ENCODE measurements around the gene VPS18.

The VPS18 gene

DNA sequence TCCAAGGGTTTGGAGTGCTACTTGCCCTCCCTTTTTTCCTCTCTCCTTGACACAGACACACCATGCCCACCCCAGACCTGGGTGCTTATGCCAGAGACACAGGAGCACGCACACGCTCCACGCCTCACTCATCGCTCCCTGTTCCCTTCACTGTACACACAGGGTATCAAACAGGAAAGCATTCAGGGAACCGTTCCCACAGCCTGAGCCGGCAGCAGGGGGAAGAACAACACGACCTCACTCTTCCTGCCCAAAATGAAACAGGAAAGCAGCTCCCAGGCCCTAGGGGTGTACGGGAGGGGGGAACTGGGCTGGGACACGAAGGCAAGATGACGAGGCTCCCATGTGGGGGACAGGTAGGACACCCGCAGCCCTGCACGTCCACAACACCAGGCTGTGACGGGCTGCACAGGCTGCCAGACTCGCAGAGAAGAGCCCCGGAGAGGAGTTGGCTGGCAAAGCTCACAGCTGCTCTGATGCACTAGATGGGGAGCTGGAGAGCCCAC lies 46.1 kb downstream of the VPS18 start:
- no peak for DNase-seq (ENCODE audit: low read depth, low spot score)
- TF ChIP-seq, protein P1, sequence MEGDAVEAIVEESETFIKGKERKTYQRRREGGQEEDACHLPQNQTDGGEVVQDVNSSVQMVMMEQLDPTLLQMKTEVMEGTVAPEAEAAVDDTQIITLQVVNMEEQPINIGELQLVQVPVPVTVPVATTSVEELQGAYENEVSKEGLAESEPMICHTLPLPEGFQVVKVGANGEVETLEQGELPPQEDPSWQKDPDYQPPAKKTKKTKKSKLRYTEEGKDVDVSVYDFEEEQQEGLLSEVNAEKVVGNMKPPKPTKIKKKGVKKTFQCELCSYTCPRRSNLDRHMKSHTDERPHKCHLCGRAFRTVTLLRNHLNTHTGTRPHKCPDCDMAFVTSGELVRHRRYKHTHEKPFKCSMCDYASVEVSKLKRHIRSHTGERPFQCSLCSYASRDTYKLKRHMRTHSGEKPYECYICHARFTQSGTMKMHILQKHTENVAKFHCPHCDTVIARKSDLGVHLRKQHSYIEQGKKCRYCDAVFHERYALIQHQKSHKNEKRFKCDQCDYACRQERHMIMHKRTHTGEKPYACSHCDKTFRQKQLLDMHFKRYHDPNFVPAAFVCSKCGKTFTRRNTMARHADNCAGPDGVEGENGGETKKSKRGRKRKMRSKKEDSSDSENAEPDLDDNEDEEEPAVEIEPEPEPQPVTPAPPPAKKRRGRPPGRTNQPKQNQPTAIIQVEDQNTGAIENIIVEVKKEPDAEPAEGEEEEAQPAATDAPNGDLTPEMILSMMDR (IDR thresholded peaks at IDR 0.05; ENCODE audit: low read depth, low read length), result no peak
- no peak overlapping the region for H3K4me3 ChIP-seq (ENCODE audit: low read depth, low read length)
- in situ Hi-C loops (cut with HindIII; ENCODE audit: low sequenced_read_pairs), result no loop called here

DNA sequence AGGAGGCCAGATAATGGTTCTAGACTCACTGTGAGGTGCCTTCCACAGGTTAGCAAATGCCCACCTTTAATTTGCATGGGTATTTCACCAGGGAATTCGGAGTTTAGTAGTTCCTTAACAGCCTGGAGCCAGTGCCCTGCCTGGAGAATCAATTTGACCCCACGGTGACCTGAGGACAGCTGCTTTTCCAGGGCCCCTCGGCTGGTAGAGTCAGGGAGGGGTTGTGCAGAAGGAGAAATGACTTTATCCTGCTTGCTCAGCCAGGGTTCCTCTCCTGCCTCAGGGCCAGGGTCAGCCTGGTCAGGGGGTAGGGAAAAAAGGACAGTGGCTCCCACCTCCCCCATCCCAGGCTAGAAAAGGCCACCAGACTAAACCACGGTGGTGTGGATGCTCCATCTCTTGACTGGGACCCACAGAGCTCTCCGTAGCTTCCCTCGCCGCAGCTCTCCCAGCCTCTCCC lies 46.8 kb downstream of the VPS18 start:
- in situ Hi-C loops (cut with HindIII; ENCODE audit: low sequenced_read_pairs), result no loop called here
- DNase-seq (ENCODE audit: low read depth, low spot score), result no peak
- peak overlapping the region; percentile 18 for H3K4me3 ChIP-seq (ENCODE audit: low read depth, low read length)

DNA sequence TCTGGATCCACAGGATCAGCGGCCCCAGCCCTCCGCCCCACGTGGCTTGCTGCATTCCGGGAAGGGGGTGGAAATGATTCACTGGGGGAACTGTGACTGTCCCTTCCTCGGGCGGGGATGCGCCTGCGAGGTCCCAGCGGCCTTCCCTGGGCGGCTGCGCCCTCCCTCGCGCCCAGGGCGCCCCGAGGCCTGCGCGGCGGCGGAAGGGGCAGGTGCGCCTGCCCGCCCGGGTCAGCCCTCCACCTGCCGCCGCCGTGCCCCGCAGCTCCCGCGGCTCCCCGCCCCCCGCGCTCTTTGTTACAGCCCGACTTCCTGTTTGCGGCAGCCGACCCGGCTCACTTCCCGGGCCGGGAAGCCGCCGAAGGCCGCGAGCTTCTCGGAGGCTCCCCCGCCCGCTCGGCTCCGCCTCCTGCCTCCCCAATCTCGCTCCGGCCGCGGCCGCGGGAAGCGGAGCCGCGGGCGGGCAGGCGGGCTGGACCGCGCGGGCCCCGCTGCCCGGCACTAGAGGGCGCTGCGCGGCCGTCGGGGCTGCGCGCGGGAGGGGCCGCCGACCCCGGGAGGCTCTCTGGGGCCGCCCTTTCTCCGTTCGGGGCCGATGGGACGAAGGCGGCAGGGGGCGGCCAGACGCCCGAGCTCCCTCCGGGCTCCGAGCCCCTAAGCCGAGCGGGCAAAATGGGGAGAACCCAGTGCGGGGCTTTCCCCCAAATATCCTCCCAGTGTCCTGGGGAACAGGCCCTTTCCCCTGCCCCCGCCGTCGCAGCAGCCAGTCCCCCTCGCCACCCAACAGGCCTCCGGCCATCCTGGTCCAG lies 47.5 kb downstream of the VPS18 start:
- DNase-seq (ENCODE audit: low read depth, low spot score), result peak; percentile 74
- H3K4me3 ChIP-seq (ENCODE audit: low read depth, low read length), result peak overlapping the region; percentile 41
- in situ Hi-C loops (cut with HindIII; ENCODE audit: low sequenced_read_pairs), result no loop called here
- TF ChIP-seq, protein P1 (IDR thresholded peaks at IDR 0.05; ENCODE audit: low read depth, low read length), result peak; percentile 28

More for the DNA sequence above, 46.8 kb downstream of the VPS18 start:
- TF ChIP-seq, protein P1 (IDR thresholded peaks at IDR 0.05; ENCODE audit: low read depth, low read length), result no peak

DNA sequence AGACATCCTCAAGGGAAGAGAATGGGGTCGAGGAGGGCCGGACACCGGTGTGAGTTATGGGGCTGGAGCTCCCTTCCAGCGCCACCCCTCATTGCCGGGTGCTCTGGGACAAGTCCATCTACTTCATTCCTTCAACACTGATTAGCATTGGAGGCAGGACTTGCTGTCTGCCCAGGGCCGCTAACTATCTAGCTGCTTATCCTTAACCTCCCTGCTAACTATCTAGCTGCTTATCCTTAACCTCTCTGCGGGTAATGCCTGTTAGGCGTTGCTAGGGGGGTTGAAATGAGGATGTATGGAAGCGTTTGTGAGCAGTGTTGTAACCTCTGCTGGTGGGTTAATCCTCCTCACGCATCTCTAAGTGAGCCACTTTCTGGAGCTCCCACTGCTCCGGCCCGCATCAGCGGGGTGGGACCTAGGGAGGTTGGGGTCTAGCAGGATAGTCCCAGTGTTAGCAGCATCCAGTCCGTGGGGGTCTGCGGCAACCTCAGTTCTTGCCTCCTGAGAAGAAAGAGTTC lies 48.1 kb downstream of the VPS18 start:
- TF ChIP-seq, protein P1 (IDR thresholded peaks at IDR 0.05; ENCODE audit: low read depth, low read length), result no peak
- in situ Hi-C loops (cut with HindIII; ENCODE audit: low sequenced_read_pairs), result no loop called here
- H3K4me3 ChIP-seq (ENCODE audit: low read depth, low read length), result peak overlapping the region; percentile 41
- no peak for DNase-seq (ENCODE audit: low read depth, low spot score)

DNA sequence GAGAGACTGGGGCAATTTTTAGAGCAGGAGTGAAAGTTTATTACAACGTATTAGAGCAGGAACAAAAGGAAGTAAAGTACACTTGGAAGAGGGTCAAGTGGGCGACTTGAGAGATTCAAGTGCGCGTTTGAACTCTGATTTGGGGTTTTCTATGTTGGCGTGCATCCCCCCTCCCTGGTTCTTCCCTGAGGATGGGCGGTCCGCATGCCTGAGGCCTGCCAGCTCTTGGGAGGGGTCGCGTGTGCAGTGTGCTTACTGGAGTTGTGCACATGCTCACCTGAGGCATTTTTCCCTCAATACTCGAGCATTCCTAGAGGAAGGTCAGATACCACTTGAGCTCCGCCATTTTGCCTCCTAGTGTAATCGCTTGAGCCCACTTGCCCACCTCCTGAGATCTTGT lies 48.6 kb downstream of the VPS18 start:
- in situ Hi-C loops (cut with HindIII; ENCODE audit: low sequenced_read_pairs), result no loop called here
- H3K4me3 ChIP-seq (ENCODE audit: low read depth, low read length), result no peak overlapping the region
- TF ChIP-seq, protein P1 (IDR thresholded peaks at IDR 0.05; ENCODE audit: low read depth, low read length), result no peak

DNA sequence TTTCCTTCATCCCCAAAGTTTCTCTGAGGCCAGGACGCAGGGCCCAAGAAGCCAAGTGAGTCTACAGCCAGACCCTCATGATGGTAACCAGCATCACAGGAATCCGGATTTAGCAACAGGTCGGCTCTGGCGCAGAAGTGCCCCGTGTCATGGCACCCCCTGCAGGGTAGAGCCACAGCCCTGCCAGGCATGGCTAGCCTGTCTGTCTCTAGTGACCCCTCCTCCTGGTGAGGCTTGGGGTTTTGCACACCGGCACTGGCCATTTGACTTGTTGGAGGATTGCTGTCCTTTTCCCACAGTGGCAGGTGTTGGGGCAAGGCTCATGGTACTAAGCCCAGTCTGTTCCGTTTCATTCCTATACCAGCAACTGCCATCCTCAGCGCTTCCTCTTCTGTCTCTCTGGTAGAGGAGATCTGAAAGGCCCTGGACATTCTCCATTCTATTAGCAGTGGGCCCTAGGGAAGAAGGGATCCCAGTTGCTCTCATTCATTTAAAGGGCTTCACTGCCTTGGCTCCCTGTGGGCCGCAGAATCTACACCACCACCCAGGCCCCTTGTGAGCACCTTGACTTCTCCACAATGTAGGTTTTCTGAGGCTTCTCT lies 49.6 kb downstream of the VPS18 start:
- H3K4me3 ChIP-seq (ENCODE audit: low read depth, low read length), result no peak overlapping the region
- TF ChIP-seq, protein P1 (IDR thresholded peaks at IDR 0.05; ENCODE audit: low read depth, low read length), result no peak
- in situ Hi-C loops (cut with HindIII; ENCODE audit: low sequenced_read_pairs), result no loop called here
- no peak for DNase-seq (ENCODE audit: low read depth, low spot score)

More for the DNA sequence above, 48.6 kb downstream of the VPS18 start:
- DNase-seq (ENCODE audit: low read depth, low spot score), result no peak
